Measurements from ENCODE around the gene GNLY. TPM values are rescaled to one million over a fixed set of nuclear protein-coding genes. Genes with fewer than 3 reads are reported as not detected.

GNLY gene
- total and polyA plus RNA-seq, 2 donors from 2014 or later: 5.5 to 8.1 TPM

DNA sequence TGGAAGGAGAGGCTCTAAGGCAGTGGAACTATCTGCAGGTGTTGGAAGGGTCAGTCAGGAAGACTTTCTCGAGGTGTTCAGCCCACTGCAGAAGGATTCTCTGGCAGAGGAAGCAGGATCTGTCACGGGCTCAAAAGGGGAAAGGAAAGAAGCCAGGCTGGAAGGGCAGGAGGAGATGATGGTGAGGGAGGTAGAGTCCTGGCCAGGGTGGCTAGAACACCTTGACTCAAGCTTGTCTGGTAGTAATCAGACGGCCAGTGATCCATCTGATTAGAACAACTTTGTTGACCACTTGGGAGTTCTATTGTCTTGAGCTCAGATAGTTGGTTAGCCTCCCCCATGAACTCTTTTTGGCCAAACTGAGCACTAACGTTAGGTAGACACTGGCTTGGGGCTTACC is 49.9 kb downstream of the GNLY start:
- Histone ChIP-seq H3K27ac (ENCODE audit: low read depth in 2 of 2, low read length in 2 of 2) (peak overlapping the region; percentile 73 to 75), H3K9me3 (ENCODE audit: control insufficient read depth in 2 of 3, insufficient read depth in 1 of 3, low read length in 3 of 3) (no peaks in the 10 kb centered on the region), H3K4me1 (ENCODE audit: control insufficient read depth in 2 of 3, insufficient read depth in 2 of 3, low read depth in 1 of 3, low read length in 3 of 3) (peaks cover 11 to 47% (median 44%) of the 10 kb centered on the region in 3 donors), H3K27me3 (ENCODE audit: control insufficient read depth, insufficient read depth, low read length) (no peaks in the 10 kb centered on the region), H3K9ac (ENCODE audit: low read length in 3 of 3) (peak overlapping the region in 2 of 3 donors; percentile 20 to 24), H3K36me3 (ENCODE audit: control insufficient read depth in 2 of 3, insufficient read depth in 3 of 3, low read length in 3 of 3) (no peaks in the 10 kb centered on the region), H3K4me3 (ENCODE audit: low read length in 3 of 3) (no peak overlapping the region)
- DNase-seq (no peak), FAIRE-seq (no peak)
- no peak for TF ChIP-seq CTCF (IDR thresholded peaks at IDR 0.05; ENCODE audit: borderline replicate concordance, extremely low read depth, insufficient read depth)
- intact Hi-C loops (cut with DNase I): no loop called here

- Histone ChIP-seq H3K27ac (ENCODE audit: low read depth in 2 of 2, low read length in 2 of 2) (peak overlapping the region; percentile 41 to 73), H3K27me3 (ENCODE audit: control insufficient read depth, insufficient read depth, low read length) (no peaks in the 10 kb centered on the region), H3K9ac (ENCODE audit: low read length in 3 of 3) (no peak overlapping the region), H3K4me3 (ENCODE audit: low read length in 3 of 3) (no peak overlapping the region), H3K4me1 (ENCODE audit: control insufficient read depth in 2 of 3, insufficient read depth in 2 of 3, low read depth in 1 of 3, low read length in 3 of 3) (peaks cover 11 to 49% (median 47%) of the 10 kb centered on the region in 3 donors), H3K9me3 (ENCODE audit: control insufficient read depth in 2 of 3, insufficient read depth in 1 of 3, low read length in 3 of 3) (no peaks in the 10 kb centered on the region), H3K36me3 (ENCODE audit: control insufficient read depth in 2 of 3, insufficient read depth in 3 of 3, low read length in 3 of 3) (no peaks in the 10 kb centered on the region)
- intact Hi-C loops (cut with DNase I): no loop called here
- no peak for TF ChIP-seq CTCF (IDR thresholded peaks at IDR 0.05; ENCODE audit: borderline replicate concordance, extremely low read depth, insufficient read depth)
- FAIRE-seq (no peak), DNase-seq (peak in 2 of 5 donors; percentile 59 to 85)
Measured at GRCh38 chr2:85744741-85745601, 50.8 kb downstream of the GNLY start.

GRCh38 chr2:85745619-85746018 is 51.5 kb downstream of the GNLY start:
- no peaks in the 10 kb centered on the region for H3K9me3 ChIP-seq (ENCODE audit: control insufficient read depth in 2 of 3, insufficient read depth in 1 of 3, low read length in 3 of 3)
- H3K9ac ChIP-seq (ENCODE audit: low read length in 3 of 3): no peak overlapping the region
- intact Hi-C loops (cut with DNase I): no loop called here
- H3K36me3 ChIP-seq (ENCODE audit: control insufficient read depth in 2 of 3, insufficient read depth in 3 of 3, low read length in 3 of 3): no peaks in the 10 kb centered on the region
- no peaks in the 10 kb centered on the region for H3K27me3 ChIP-seq (ENCODE audit: control insufficient read depth, insufficient read depth, low read length)
- DNase-seq (no peak), FAIRE-seq (no peak)
- TF ChIP-seq CTCF (IDR thresholded peaks at IDR 0.05; ENCODE audit: borderline replicate concordance, extremely low read depth, insufficient read depth): no peak
- no peak overlapping the region for H3K4me3 ChIP-seq (ENCODE audit: low read length in 3 of 3)
- H3K27ac ChIP-seq (ENCODE audit: low read depth in 2 of 2, low read length in 2 of 2): peak overlapping the region in 1 of 2 donors; percentile 73
- peaks cover 11 to 49% (median 45%) of the 10 kb centered on the region in 3 donors for H3K4me1 ChIP-seq (ENCODE audit: control insufficient read depth in 2 of 3, insufficient read depth in 2 of 3, low read depth in 1 of 3, low read length in 3 of 3)

All from kidney (tissue), 14 donors.